GM12872 (cell line): ENCODE data around the gene UNC5B.

ENCODE experiments used
- CTCF ChIP-seq: IDR thresholded peaks from 3 replicates; pipeline ENCODE4 v1.5.1; 2011; ENCODE audit warnings: low read depth, mild to moderate bottlenecking, low read length, moderate library complexity; ENCODE audit not compliant: insufficient read depth

UNC5B gene

GRCh38 chr10:71218651-71219050, 6.3 kb downstream of the UNC5B start:
- no peak for TF ChIP-seq CTCF

GRCh38 chr10:71219918-71220688, 7.7 kb downstream of the UNC5B start:
- no peak for TF ChIP-seq CTCF

GRCh38 chr10:71220689-71221540, 8.5 kb downstream of the UNC5B start:
- no peak for TF ChIP-seq CTCF

GRCh38 chr10:71221586-71222202, 9.3 kb downstream of the UNC5B start:
- TF ChIP-seq CTCF: no peak

GRCh38 chr10:71222601-71223346, 10.4 kb downstream of the UNC5B start:
- peak; percentile 41; the same call in 2 of the 3 replicates for TF ChIP-seq CTCF

GRCh38 chr10:71223347-71224058, 11.1 kb downstream of the UNC5B start:
- no peak for TF ChIP-seq CTCF
